HG02970 (cell line): ENCODE measurements around the gene NCAM2.
"Not testable (repeated sequence)": the region's sequence is repeated elsewhere in the genome, so short reads cannot be mapped to it uniquely, and the experiment has no call there.

ENCODE experiments used
- ATAC-seq: cut with Tn5 transposase; IDR thresholded peaks from one replicate; pipeline ENCODE4 v1.9.1; 2021; ENCODE audit warnings: mild to moderate bottlenecking, moderate library complexity, moderate number of reproducible peaks; ENCODE audit not compliant: unreplicated experiment, low FRiP score

Gene NCAM2

GRCh38 chr21:21097466-21097865 lies 99.3 kb downstream of the NCAM2 start:
- ATAC-seq, result no peak

- no peak for ATAC-seq
These were observed 103.7 kb downstream of the NCAM2 start for GRCh38 chr21:21101911-21102310.

GRCh38 chr21:21102896-21103295 lies 104.7 kb downstream of the NCAM2 start:
- no peak for ATAC-seq

GRCh38 chr21:21103692-21104091 lies 105.5 kb downstream of the NCAM2 start:
- ATAC-seq, result no peak

- no peak for ATAC-seq
These were observed 111.5 kb downstream of the NCAM2 start for GRCh38 chr21:21109736-21110135.

- no peak for ATAC-seq
These were observed 113.2 kb downstream of the NCAM2 start for GRCh38 chr21:21111309-21111920.

- no peak for ATAC-seq
These were observed 116.3 kb downstream of the NCAM2 start for GRCh38 chr21:21114461-21114860.

GRCh38 chr21:21119091-21119490 lies 120.9 kb downstream of the NCAM2 start:
- ATAC-seq, result no peak

- no peak for ATAC-seq
These were observed 124.5 kb downstream of the NCAM2 start for GRCh38 chr21:21122680-21123079.

- no peak for ATAC-seq
These were observed 134.2 kb downstream of the NCAM2 start for GRCh38 chr21:21132390-21132789.

- no peak for ATAC-seq
These were observed 139.8 kb downstream of the NCAM2 start for GRCh38 chr21:21137986-21138385.

- ATAC-seq, result no peak
These were observed 148.6 kb downstream of the NCAM2 start for GRCh38 chr21:21146587-21147373.

- ATAC-seq, result no peak
These were observed 149.2 kb downstream of the NCAM2 start for GRCh38 chr21:21147374-21147745.

GRCh38 chr21:21148009-21148408 lies 149.8 kb downstream of the NCAM2 start:
- ATAC-seq, result no peak

GRCh38 chr21:21148514-21148913 lies 150.3 kb downstream of the NCAM2 start:
- no peak for ATAC-seq

- not testable (repeated sequence) for ATAC-seq
These were observed 151.2 kb downstream of the NCAM2 start for GRCh38 chr21:21149445-21149844.

GRCh38 chr21:21151231-21151630 lies 153.0 kb downstream of the NCAM2 start:
- ATAC-seq, result no peak

GRCh38 chr21:21156397-21156796 lies 158.2 kb downstream of the NCAM2 start:
- ATAC-seq, result no peak

GRCh38 chr21:21156957-21157356 lies 158.7 kb downstream of the NCAM2 start:
- ATAC-seq, result no peak

- ATAC-seq, result no peak
These were observed 160.2 kb downstream of the NCAM2 start for GRCh38 chr21:21158376-21158918.

- ATAC-seq, result no peak
These were observed 161.2 kb downstream of the NCAM2 start for GRCh38 chr21:21159253-21159899.
